Neuronal stem cell (in vitro differentiated cells): Measurements from ENCODE around the gene KIFAP3.

Source experiments
- DNase-seq: peaks from one replicate; pipeline ENCODE4 v3.0.0-alpha.2; 2013; ENCODE audit warnings: low spot score
- H2AFZ ChIP-seq: one replicate; pipeline ENCODE4 v1.6.1; 2013; ENCODE audit warnings: mild to moderate bottlenecking, low read length, inconsistent platforms
- H2AK5ac ChIP-seq: 2 replicates; pipeline ENCODE4 v1.6.1; 2013; ENCODE audit warnings: low read depth, mild to moderate bottlenecking, inconsistent platforms, low read length, moderate library complexity, mixed read lengths
- H2BK120ac ChIP-seq: 2 replicates; pipeline ENCODE4 v1.6.1; 2013; ENCODE audit warnings: low read depth, mild to moderate bottlenecking, inconsistent platforms, low read length, moderate library complexity, mixed read lengths
- H2BK12ac ChIP-seq: one replicate; pipeline ENCODE4 v1.6.1; 2013; ENCODE audit warnings: low read length, inconsistent platforms
- H2BK15ac ChIP-seq: 2 replicates; pipeline ENCODE4 v1.6.1; 2013; ENCODE audit warnings: mild to moderate bottlenecking, low read length, inconsistent platforms, mixed read lengths
- H2BK5ac ChIP-seq: one replicate; pipeline ENCODE4 v1.6.1; 2013; ENCODE audit warnings: inconsistent platforms, mild to moderate bottlenecking, low read length, moderate library complexity
- H3K14ac ChIP-seq: one replicate; pipeline ENCODE4 v1.6.1; 2013; ENCODE audit warnings: low read length, inconsistent platforms
- H3K18ac ChIP-seq: 2 replicates; pipeline ENCODE4 v1.6.1; 2013; ENCODE audit warnings: low read length, inconsistent platforms
- H3K23ac ChIP-seq: 2 replicates; pipeline ENCODE4 v1.6.1; 2013; ENCODE audit warnings: low read depth, mild to moderate bottlenecking, mixed read lengths, low read length, inconsistent platforms; ENCODE audit not compliant: poor library complexity
- H3K27ac ChIP-seq: replicated peaks from 3 replicates; pipeline ENCODE4 v1.5.1; 2013; ENCODE audit warnings: low read length, inconsistent platforms
- H3K27me3 ChIP-seq, 3 experiments: 2 replicates each; pipeline ENCODE4 v1.6.1; 2013; ENCODE audit warnings: low read length in 3 of 3, mild to moderate bottlenecking in 2 of 3, inconsistent platforms in 1 of 3, low read depth in 1 of 3, mixed read lengths in 1 of 3, moderate library complexity in 1 of 3; ENCODE audit not compliant: control insufficient read depth in 3 of 3, insufficient read depth in 3 of 3
- H3K36me3 ChIP-seq, 2 donors: replicated peaks in 1 of 2; 2 replicates each; pipeline ENCODE4 v1.6.1; 2013; ENCODE audit warnings: low read length in 2 of 2; ENCODE audit not compliant: control insufficient read depth in 2 of 2, insufficient read depth in 2 of 2
- H3K4ac ChIP-seq: 2 replicates; pipeline ENCODE4 v1.6.1; 2013; ENCODE audit warnings: inconsistent platforms, mild to moderate bottlenecking, low read length, moderate library complexity
- H3K4me1 ChIP-seq, 2 donors: 1 replicate in 1 of 2; 2 replicates in 1 of 2; pipeline ENCODE4 v1.6.1; 2013; ENCODE audit warnings: low read length in 2 of 2, low read depth in 1 of 2; ENCODE audit not compliant: control insufficient read depth in 2 of 2, insufficient read depth in 1 of 2
- H3K4me2 ChIP-seq: one replicate; pipeline ENCODE4 v1.6.1; 2013; ENCODE audit warnings: mild to moderate bottlenecking, low read length, inconsistent platforms; ENCODE audit not compliant: insufficient read depth, poor library complexity, severe bottlenecking
- H3K4me3 ChIP-seq, 2 donors: 2 replicates each; pipeline ENCODE4 v1.5.1; 2013; ENCODE audit warnings: low read length in 2 of 2, mild to moderate bottlenecking in 2 of 2, inconsistent platforms in 1 of 2, moderate library complexity in 1 of 2
- H3K79me1 ChIP-seq: one replicate; pipeline ENCODE4 v1.6.1; 2013; ENCODE audit warnings: low read depth, mild to moderate bottlenecking, inconsistent platforms, low read length, moderate library complexity
- H3K9ac ChIP-seq: one replicate; pipeline ENCODE4 v1.6.1; 2013; ENCODE audit warnings: mild to moderate bottlenecking, low read depth, low read length, inconsistent platforms; ENCODE audit not compliant: poor library complexity
- H3K9me3 ChIP-seq, 2 donors: replicated peaks in 1 of 2; 2 replicates each; pipeline versions ENCODE3 to v1.6.1; 2013; ENCODE audit warnings: low read length in 2 of 2, mild to moderate bottlenecking in 2 of 2, inconsistent platforms in 1 of 2, low read depth in 1 of 2, mixed read lengths in 1 of 2, moderate library complexity in 1 of 2; ENCODE audit not compliant: control insufficient read depth in 2 of 2, insufficient read depth in 1 of 2
- H4K8ac ChIP-seq: one replicate; pipeline ENCODE4 v1.6.1; 2013; ENCODE audit warnings: low read depth, mild to moderate bottlenecking, inconsistent platforms, low read length, moderate library complexity
- H4K91ac ChIP-seq: one replicate; pipeline ENCODE4 v1.6.1; 2013; ENCODE audit warnings: low read length, low read depth, mild to moderate bottlenecking, inconsistent platforms; ENCODE audit not compliant: poor library complexity
- WGBS, 2 donors: extraction: QIAGEN DNeasy Blood & Tissue Kit; methylation state at CpG; one replicate each; pipeline ENCODE4 v1.1.7; 2013; ENCODE audit warnings: missing lambda C conversion rate in 2 of 2, mixed read lengths in 1 of 2; ENCODE audit not compliant: insufficient read length in 2 of 2, insufficient replicate concordance in 1 of 2; ENCODE audit errors: extremely low coverage in 2 of 2; 5-methylcytosine and 5-hydroxymethylcytosine counted together

The KIFAP3 gene

DNA sequence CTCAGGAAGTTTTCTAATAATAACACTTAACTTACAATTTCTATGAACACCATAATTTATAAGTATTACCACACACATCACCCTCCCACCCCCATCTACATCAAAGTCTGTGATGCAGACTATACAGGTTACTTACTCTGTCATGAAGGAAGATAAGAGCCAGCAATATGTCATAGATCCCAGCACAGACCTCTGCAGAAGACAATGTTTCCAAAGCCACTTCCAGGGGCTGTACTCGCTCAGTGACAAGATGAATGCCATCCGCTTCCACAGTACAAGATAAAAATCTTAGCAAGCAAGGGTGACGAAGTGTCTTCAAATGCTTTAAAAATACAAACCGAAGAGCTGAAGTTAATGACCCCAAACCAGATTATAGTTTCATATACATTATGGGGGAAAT lies 196.0 kb downstream of the KIFAP3 start:
- H3K27me3 ChIP-seq: no peaks in the 10 kb centered on the region
- H3K9me3 ChIP-seq: no peaks in the 10 kb centered on the region
- no peak overlapping the region for H3K23ac ChIP-seq
- no peak overlapping the region for H2AK5ac ChIP-seq
- no peak overlapping the region for H3K4ac ChIP-seq
- no peak overlapping the region for H4K91ac ChIP-seq
- H3K18ac ChIP-seq: no peak overlapping the region
- peaks cover 5 to 57% of the 10 kb centered on the region in 2 donors for H3K36me3 ChIP-seq
- no peak overlapping the region for H2BK5ac ChIP-seq
- H2BK15ac ChIP-seq: no peak overlapping the region
- H3K9ac ChIP-seq: no peak overlapping the region
- no peak overlapping the region for H3K4me2 ChIP-seq
- no peak overlapping the region for H2AFZ ChIP-seq
- H3K79me1 ChIP-seq: no peaks in the 10 kb centered on the region
- no peak overlapping the region for H2BK12ac ChIP-seq
- WGBS, 2 donors: no CpG with 5 or more reads among the region's 4 CpGs
- H3K4me3 ChIP-seq: no peak overlapping the region
- no peak for DNase-seq
- H4K8ac ChIP-seq: no peak overlapping the region
- H3K27ac ChIP-seq: no peak overlapping the region
- H3K14ac ChIP-seq: no peak overlapping the region
- no peaks in the 10 kb centered on the region for H3K4me1 ChIP-seq
- no peak overlapping the region for H2BK120ac ChIP-seq

- H2BK120ac ChIP-seq: no peak overlapping the region
- no peak overlapping the region for H3K27ac ChIP-seq
- H3K4me1 ChIP-seq: no peaks in the 10 kb centered on the region
- no peak for DNase-seq
- WGBS, 2 donors: no CpG with 5 or more reads among the region's 2 CpGs
- H3K79me1 ChIP-seq: no peaks in the 10 kb centered on the region
- H2BK5ac ChIP-seq: no peak overlapping the region
- H3K4me2 ChIP-seq: no peak overlapping the region
- no peak overlapping the region for H3K4me3 ChIP-seq
- H4K91ac ChIP-seq: no peak overlapping the region
- no peak overlapping the region for H3K9ac ChIP-seq
- H3K36me3 ChIP-seq: peaks cover 7 to 57% of the 10 kb centered on the region in 2 donors
- no peak overlapping the region for H3K18ac ChIP-seq
- H2AK5ac ChIP-seq: no peak overlapping the region
- H3K4ac ChIP-seq: no peak overlapping the region
- no peak overlapping the region for H2BK15ac ChIP-seq
- H3K9me3 ChIP-seq: peaks cover 0 to 5% of the 10 kb centered on the region in 2 donors
- H4K8ac ChIP-seq: no peak overlapping the region
- H3K14ac ChIP-seq: no peak overlapping the region
- H2AFZ ChIP-seq: no peak overlapping the region
- H3K27me3 ChIP-seq: no peaks in the 10 kb centered on the region
- H3K23ac ChIP-seq: no peak overlapping the region
- no peak overlapping the region for H2BK12ac ChIP-seq
Observed at GRCh38 chr1:169877800-169878491, 196.5 kb downstream of the KIFAP3 start.

- no peak overlapping the region for H4K8ac ChIP-seq
- H2AK5ac ChIP-seq: no peak overlapping the region
- H2BK12ac ChIP-seq: no peak overlapping the region
- H3K9ac ChIP-seq: no peak overlapping the region
- no peak overlapping the region for H2BK120ac ChIP-seq
- WGBS, 2 donors: no CpG with 5 or more reads among the region's 3 CpGs
- H3K27me3 ChIP-seq: no peaks in the 10 kb centered on the region
- H3K23ac ChIP-seq: no peak overlapping the region
- H3K18ac ChIP-seq: no peak overlapping the region
- no peak for DNase-seq
- no peaks in the 10 kb centered on the region for H3K79me1 ChIP-seq
- no peak overlapping the region for H3K14ac ChIP-seq
- no peak overlapping the region for H3K4me3 ChIP-seq
- H3K27ac ChIP-seq: no peak overlapping the region
- no peak overlapping the region for H2BK5ac ChIP-seq
- no peak overlapping the region for H2BK15ac ChIP-seq
- H3K4me2 ChIP-seq: no peak overlapping the region
- no peaks in the 10 kb centered on the region for H3K4me1 ChIP-seq
- no peak overlapping the region for H2AFZ ChIP-seq
- H3K4ac ChIP-seq: no peak overlapping the region
- H4K91ac ChIP-seq: no peak overlapping the region
- H3K9me3 ChIP-seq: peaks cover 2 to 18% of the 10 kb centered on the region in 2 donors
- peaks cover 21 to 90% of the 10 kb centered on the region in 2 donors for H3K36me3 ChIP-seq
Observed at GRCh38 chr1:169874229-169874628, 200.3 kb downstream of the KIFAP3 start.

- no peak overlapping the region for H3K4ac ChIP-seq
- no peak overlapping the region for H4K8ac ChIP-seq
- no peak overlapping the region for H3K18ac ChIP-seq
- no peak overlapping the region for H3K4me2 ChIP-seq
- no CpG with 5 or more reads among the region's 3 CpGs for WGBS, 2 donors
- no peak overlapping the region for H3K14ac ChIP-seq
- no peaks in the 10 kb centered on the region for H3K79me1 ChIP-seq
- no peak overlapping the region for H2BK15ac ChIP-seq
- no peak overlapping the region for H2AFZ ChIP-seq
- peaks cover 21 to 95% of the 10 kb centered on the region in 2 donors for H3K36me3 ChIP-seq
- no peak overlapping the region for H3K4me3 ChIP-seq
- no peaks in the 10 kb centered on the region for H3K4me1 ChIP-seq
- H4K91ac ChIP-seq: no peak overlapping the region
- peaks cover 2 to 18% of the 10 kb centered on the region in 2 donors for H3K9me3 ChIP-seq
- H2BK12ac ChIP-seq: no peak overlapping the region
- no peak overlapping the region for H3K23ac ChIP-seq
- H2AK5ac ChIP-seq: no peak overlapping the region
- no peak overlapping the region for H3K9ac ChIP-seq
- H3K27ac ChIP-seq: no peak overlapping the region
- DNase-seq: no peak
- H2BK5ac ChIP-seq: no peak overlapping the region
- no peak overlapping the region for H2BK120ac ChIP-seq
- H3K27me3 ChIP-seq: no peaks in the 10 kb centered on the region
Observed at GRCh38 chr1:169873582-169874199, 200.8 kb downstream of the KIFAP3 start.
